Upper lobe of right lung (tissue), 1 donor: ENCODE results near the gene CACUL1. TPM values are rescaled to one million over a fixed set of nuclear protein-coding genes. Genes with fewer than 3 reads are reported as not detected.
"Not testable (repeated sequence)": the region's sequence is repeated elsewhere in the genome, so short reads cannot be mapped to it uniquely, and the experiment has no call there.

Source experiments
- ATAC-seq: fragments of 200-7000 bp; cut with Tn5 transposase; one replicate; pipeline ENCODE4 v1.9.1; 2020; ENCODE audit warnings: mild to moderate bottlenecking, moderate library complexity
- DNase-seq: peaks from one replicate; pipeline ENCODE4 v3.0.0-alpha.2; 2020
- H3K27ac ChIP-seq: fragments of 200-600 bp; one replicate; pipeline ENCODE4 v1.8.0; 2022
- H3K27me3 ChIP-seq: fragments of 200-600 bp; one replicate; pipeline ENCODE4 v1.8.0; 2022; ENCODE audit warnings: mild to moderate bottlenecking
- H3K36me3 ChIP-seq: fragments of 200-600 bp; one replicate; pipeline ENCODE4 v1.8.0; 2022
- H3K4me1 ChIP-seq: fragments of 200-600 bp; one replicate; pipeline ENCODE4 v1.8.0; 2022
- H3K4me3 ChIP-seq: fragments of 200-600 bp; one replicate; pipeline ENCODE4 v1.8.0; 2022; ENCODE audit warnings: mild to moderate bottlenecking
- H3K9me3 ChIP-seq: fragments of 200-600 bp; one replicate; pipeline ENCODE4 v1.8.0; 2022
- CTCF ChIP-seq: fragments of 200-600 bp; IDR thresholded peaks from one replicate; pipeline ENCODE4 v1.8.0; 2022; ENCODE audit warnings: antibody characterized with exemption
- intact Hi-C: fragments of 100-400 bp; cut with DNase I; formaldehyde crosslinking; loops from one replicate; pipeline ENCODE4 v1.11.0; 2022
- total RNA-seq: library from RNA; stranded (reverse); fragmentation: NEBNext Ultra II Directional; extraction: Animal tissue kit (Norgen Biotek cat#: 25700); gene quantifications from one replicate; pipeline ENCODE4 v1.2.1, GENCODE V29; 2021
- donor health status: DM: no; HTN: yes; CAD: no; lungs with severe emphysema.

The CACUL1 gene
- total RNA-seq, 1 donor from 2014 or later = 47.7 TPM

- no peak for DNase-seq
- no peaks in the 10 kb centered on the region for H3K36me3 ChIP-seq
- no peak for TF ChIP-seq CTCF
- no peaks in the 10 kb centered on the region for H3K27me3 ChIP-seq
- no peak overlapping the region for H3K4me3 ChIP-seq
- H3K4me1 ChIP-seq = peaks cover 8% of the 10 kb centered on the region
- H3K27ac ChIP-seq = no peak overlapping the region
- no peak for ATAC-seq
- intact Hi-C loops = no loop called here
- H3K9me3 ChIP-seq = no peaks in the 10 kb centered on the region
These were observed 81.7 kb downstream of the CACUL1 start for GRCh38 chr10:118672766-118673715.

- DNase-seq = no peak
- no peak overlapping the region for H3K4me3 ChIP-seq
- no peak overlapping the region for H3K27ac ChIP-seq
- intact Hi-C loops = no loop called here
- H3K9me3 ChIP-seq = no peaks in the 10 kb centered on the region
- peaks cover 8% of the 10 kb centered on the region for H3K4me1 ChIP-seq
- no peaks in the 10 kb centered on the region for H3K36me3 ChIP-seq
- no peak for ATAC-seq
- no peak for TF ChIP-seq CTCF
- H3K27me3 ChIP-seq = no peaks in the 10 kb centered on the region
These were observed 82.6 kb downstream of the CACUL1 start for GRCh38 chr10:118672153-118672552.

- H3K4me3 ChIP-seq, H3K9me3 ChIP-seq, intact Hi-C loops, H3K27ac ChIP-seq, H3K4me1 ChIP-seq, DNase-seq, H3K27me3 ChIP-seq, H3K36me3 ChIP-seq, ATAC-seq: not testable (repeated sequence)
These were observed 83.5 kb downstream of the CACUL1 start for GRCh38 chr10:118671221-118671620.

- Histone ChIP-seq H3K27me3 (no peaks in the 10 kb centered on the region), H3K4me1 (peaks cover 8% of the 10 kb centered on the region), H3K27ac (no peak overlapping the region), H3K9me3 (no peaks in the 10 kb centered on the region), H3K36me3 (no peaks in the 10 kb centered on the region), H3K4me3 (no peak overlapping the region)
- no peak for ATAC-seq
- intact Hi-C loops = no loop called here
- no peak for TF ChIP-seq CTCF
- DNase-seq = no peak
These were observed 84.2 kb downstream of the CACUL1 start for GRCh38 chr10:118670472-118671124.

- ATAC-seq = no peak
- H3K27ac ChIP-seq = no peak overlapping the region
- no peaks in the 10 kb centered on the region for H3K27me3 ChIP-seq
- no peak for DNase-seq
- peaks cover 8% of the 10 kb centered on the region for H3K4me1 ChIP-seq
- no peaks in the 10 kb centered on the region for H3K9me3 ChIP-seq
- no peaks in the 10 kb centered on the region for H3K36me3 ChIP-seq
- TF ChIP-seq CTCF = no peak
- H3K4me3 ChIP-seq = no peak overlapping the region
- intact Hi-C loops = no loop called here
These were observed 84.9 kb downstream of the CACUL1 start for GRCh38 chr10:118669835-118670234.
